Stimulated activated naive B cell treated with anti-CD40 and anti-IgM and Interleukin-4, amounts not matched to agents 10 μg/mL and 1 μg/mL and 100 μg/mL, for 72 hours (primary cell): Measurements from ENCODE around the gene PKIB.
"Not testable (repeated sequence)": the region's sequence is repeated elsewhere in the genome, so short reads cannot be mapped to it uniquely, and the experiment has no call there.

Experiments
- ATAC-seq, 2 donors: fragments of 150-1000 bp; cut with Tn5 transposase; replicated peaks; 2 replicates each; pipeline ENCODE4 v1.10.0; 2021; ENCODE audit warnings: moderate library complexity in 1 of 2
- DNase-seq: peaks from one replicate; pipeline ENCODE4 v3.0.0; 2021
- H3K27ac Mint-ChIP-seq: one replicate; pipeline ENCODE4 v1.8.0; 2022; ENCODE audit warnings: mild to moderate bottlenecking, mixed read lengths
- H3K27me3 Mint-ChIP-seq, 2 donors: one replicate each; pipeline ENCODE4 v1.8.0; 2022; ENCODE audit warnings: mixed read lengths in 2 of 2
- H3K36me3 Mint-ChIP-seq, 2 donors: one replicate each; pipeline ENCODE4 v1.8.0; 2022; ENCODE audit warnings: mixed read lengths in 2 of 2, mild to moderate bottlenecking in 1 of 2
- H3K4me1 Mint-ChIP-seq, 2 donors: one replicate each; pipeline ENCODE4 v1.8.0; 2022; ENCODE audit warnings: mixed read lengths in 2 of 2, mild to moderate bottlenecking in 1 of 2
- H3K4me3 Mint-ChIP-seq, 2 donors: one replicate each; pipeline ENCODE4 v1.8.0; 2022; ENCODE audit warnings: mild to moderate bottlenecking in 2 of 2, mixed read lengths in 2 of 2, moderate library complexity in 1 of 2
- H3K9me3 Mint-ChIP-seq, 2 donors: one replicate each; pipeline ENCODE4 v1.8.0; 2022; ENCODE audit warnings: mixed read lengths in 2 of 2, mild to moderate bottlenecking in 1 of 2

PKIB gene

GRCh38 chr6:122609881-122610689, at the start of gene PKIB:
TSS of gene PKIB (plus strand) at chr6:122610405. CDS start at chr6:122717795, 107,390 bp downstream.
- H3K27ac Mint-ChIP-seq: peak within 1 kb of the TSS; percentile 68
- peak within 1 kb of the TSS; percentile 88 to 89 for H3K4me3 Mint-ChIP-seq
- peaks cover 42 to 44% of the 10 kb centered on the region in 2 donors for H3K27me3 Mint-ChIP-seq
- peak; percentile 91 to 94 for ATAC-seq
- DNase-seq: peak; percentile 31
- peaks cover 0 to 4% of the 10 kb centered on the region in 2 donors for H3K9me3 Mint-ChIP-seq
- peaks cover 0 to 2% of the 10 kb centered on the region in 2 donors for H3K36me3 Mint-ChIP-seq
- H3K4me1 Mint-ChIP-seq: peaks cover 9 to 18% of the 10 kb centered on the region in 2 donors

GRCh38 chr6:122563364-122564052, 46.7 kb upstream of the PKIB start:
- no peaks in the 10 kb centered on the region for H3K36me3 Mint-ChIP-seq
- DNase-seq (no peak), ATAC-seq (no peak)
- H3K27me3 Mint-ChIP-seq: peaks cover 3 to 4% of the 10 kb centered on the region in 2 donors
- no peak overlapping the region for H3K27ac Mint-ChIP-seq
- no peak overlapping the region for H3K4me3 Mint-ChIP-seq
- peaks cover 19 to 22% of the 10 kb centered on the region in 2 donors for H3K9me3 Mint-ChIP-seq
- H3K4me1 Mint-ChIP-seq: no peaks in the 10 kb centered on the region

- Mint-ChIP-seq H3K9me3 (peaks cover 16 to 19% of the 10 kb centered on the region in 2 donors), H3K27me3 (peaks cover 4 to 10% of the 10 kb centered on the region in 2 donors), H3K4me3 (no peak overlapping the region), H3K27ac (no peak overlapping the region), H3K4me1 (no peaks in the 10 kb centered on the region), H3K36me3 (no peaks in the 10 kb centered on the region)
- ATAC-seq (no peak), DNase-seq (no peak)
These were observed 46.0 kb upstream of the PKIB start for GRCh38 chr6:122564230-122564629.

GRCh38 chr6:122565708-122566107, 44.5 kb upstream of the PKIB start:
- no peak for ATAC-seq
- Mint-ChIP-seq H3K4me1 (no peaks in the 10 kb centered on the region), H3K36me3 (no peaks in the 10 kb centered on the region), H3K27me3 (peaks cover 4 to 14% of the 10 kb centered on the region in 2 donors), H3K4me3 (no peak overlapping the region), H3K27ac (no peak overlapping the region), H3K9me3 (peaks cover 12 to 19% of the 10 kb centered on the region in 2 donors)
- no peak for DNase-seq

GRCh38 chr6:122567034-122567433, 43.2 kb upstream of the PKIB start:
- no peak overlapping the region for H3K4me3 Mint-ChIP-seq
- peak in 1 of 2 donors; percentile 31 for ATAC-seq
- no peak for DNase-seq
- no peaks in the 10 kb centered on the region for H3K4me1 Mint-ChIP-seq
- H3K27ac Mint-ChIP-seq: no peak overlapping the region
- H3K9me3 Mint-ChIP-seq: peaks cover 11 to 13% of the 10 kb centered on the region in 2 donors
- peaks cover 4 to 14% of the 10 kb centered on the region in 2 donors for H3K27me3 Mint-ChIP-seq
- H3K36me3 Mint-ChIP-seq: no peaks in the 10 kb centered on the region

- H3K36me3 Mint-ChIP-seq: no peaks in the 10 kb centered on the region
- DNase-seq: no peak
- H3K27me3 Mint-ChIP-seq: peaks cover 0 to 14% of the 10 kb centered on the region in 2 donors
- H3K9me3 Mint-ChIP-seq: peaks cover under 1 to 4% of the 10 kb centered on the region in 2 donors
- no peak overlapping the region for H3K4me3 Mint-ChIP-seq
- H3K4me1 Mint-ChIP-seq: no peaks in the 10 kb centered on the region
- ATAC-seq: no peak
- H3K27ac Mint-ChIP-seq: no peak overlapping the region
These were observed 41.9 kb upstream of the PKIB start for GRCh38 chr6:122568350-122568749.

- ATAC-seq: no peak
- H3K36me3 Mint-ChIP-seq: no peaks in the 10 kb centered on the region
- H3K27me3 Mint-ChIP-seq: peaks cover 0 to 14% of the 10 kb centered on the region in 2 donors
- H3K4me1 Mint-ChIP-seq: no peaks in the 10 kb centered on the region
- H3K4me3 Mint-ChIP-seq: no peak overlapping the region
- DNase-seq: no peak
- peaks cover 0 to 4% of the 10 kb centered on the region in 2 donors for H3K9me3 Mint-ChIP-seq
- no peak overlapping the region for H3K27ac Mint-ChIP-seq
These were observed 41.4 kb upstream of the PKIB start for GRCh38 chr6:122568797-122569221.

- no peak overlapping the region for H3K27ac Mint-ChIP-seq
- no peak overlapping the region for H3K4me3 Mint-ChIP-seq
- ATAC-seq (no peak), DNase-seq (no peak)
- H3K9me3 Mint-ChIP-seq: peaks cover 3 to 6% of the 10 kb centered on the region in 2 donors
- H3K4me1 Mint-ChIP-seq: no peaks in the 10 kb centered on the region
- H3K27me3 Mint-ChIP-seq: peaks cover 0 to 14% of the 10 kb centered on the region in 2 donors
- no peaks in the 10 kb centered on the region for H3K36me3 Mint-ChIP-seq
These were observed 40.9 kb upstream of the PKIB start for GRCh38 chr6:122569230-122569771.

- Mint-ChIP-seq H3K4me3 (no peak overlapping the region), H3K36me3 (no peaks in the 10 kb centered on the region), H3K9me3 (peaks cover 7 to 8% of the 10 kb centered on the region in 2 donors), H3K27me3 (peaks cover 0 to 14% of the 10 kb centered on the region in 2 donors), H3K27ac (no peak overlapping the region), H3K4me1 (no peaks in the 10 kb centered on the region)
- DNase-seq (no peak), ATAC-seq (no peak)
These were observed 38.3 kb upstream of the PKIB start for GRCh38 chr6:122571888-122572287.

GRCh38 chr6:122576888-122577287, 33.3 kb upstream of the PKIB start:
- H3K4me3 Mint-ChIP-seq: no peak overlapping the region
- H3K9me3 Mint-ChIP-seq: peaks cover 14 to 17% of the 10 kb centered on the region in 2 donors
- H3K27me3 Mint-ChIP-seq: no peaks in the 10 kb centered on the region
- DNase-seq: no peak
- no peak overlapping the region for H3K27ac Mint-ChIP-seq
- no peaks in the 10 kb centered on the region for H3K4me1 Mint-ChIP-seq
- ATAC-seq: no peak
- H3K36me3 Mint-ChIP-seq: peaks cover 0 to 2% of the 10 kb centered on the region in 2 donors

- Mint-ChIP-seq H3K4me3 (no peak overlapping the region), H3K36me3 (peaks cover 0 to 2% of the 10 kb centered on the region in 2 donors), H3K4me1 (no peaks in the 10 kb centered on the region), H3K9me3 (peaks cover 13 to 17% of the 10 kb centered on the region in 2 donors), H3K27ac (no peak overlapping the region), H3K27me3 (no peaks in the 10 kb centered on the region)
- ATAC-seq (no peak), DNase-seq (no peak)
These were observed 31.2 kb upstream of the PKIB start for GRCh38 chr6:122578961-122579360.

GRCh38 chr6:122580737-122581136, 29.5 kb upstream of the PKIB start:
- peaks cover 0 to 2% of the 10 kb centered on the region in 2 donors for H3K36me3 Mint-ChIP-seq
- no peak overlapping the region for H3K4me3 Mint-ChIP-seq
- no peak overlapping the region for H3K27ac Mint-ChIP-seq
- DNase-seq: no peak
- ATAC-seq: no peak
- no peaks in the 10 kb centered on the region for H3K27me3 Mint-ChIP-seq
- H3K4me1 Mint-ChIP-seq: no peaks in the 10 kb centered on the region
- H3K9me3 Mint-ChIP-seq: peaks cover 9% of the 10 kb centered on the region in 2 donors

- H3K4me3 Mint-ChIP-seq: no peak overlapping the region
- H3K36me3 Mint-ChIP-seq: no peaks in the 10 kb centered on the region
- ATAC-seq: no peak
- H3K27ac Mint-ChIP-seq: no peak overlapping the region
- no peaks in the 10 kb centered on the region for H3K9me3 Mint-ChIP-seq
- no peak for DNase-seq
- peaks cover 0 to 7% of the 10 kb centered on the region in 2 donors for H3K27me3 Mint-ChIP-seq
- H3K4me1 Mint-ChIP-seq: no peaks in the 10 kb centered on the region
These were observed 21.1 kb upstream of the PKIB start for GRCh38 chr6:122589115-122589514.

GRCh38 chr6:122598295-122598694, 11.9 kb upstream of the PKIB start:
- H3K36me3 Mint-ChIP-seq, H3K27me3 Mint-ChIP-seq, H3K4me3 Mint-ChIP-seq, DNase-seq, ATAC-seq, H3K27ac Mint-ChIP-seq, H3K4me1 Mint-ChIP-seq: not testable (repeated sequence)
- peaks cover 10 to 12% of the 10 kb centered on the region in 2 donors for H3K9me3 Mint-ChIP-seq
